IPS-11a (cell line): ENCODE data around the gene ZNF227.
"Not testable (repeated sequence)": the region's sequence is repeated elsewhere in the genome, so short reads cannot be mapped to it uniquely, and the experiment has no call there.

Source experiments
- H3K4me3 ChIP-seq: one replicate; pipeline ENCODE4 v1.5.1; 2013; ENCODE audit warnings: low read depth, low read length, control low read depth

ZNF227 gene

DNA sequence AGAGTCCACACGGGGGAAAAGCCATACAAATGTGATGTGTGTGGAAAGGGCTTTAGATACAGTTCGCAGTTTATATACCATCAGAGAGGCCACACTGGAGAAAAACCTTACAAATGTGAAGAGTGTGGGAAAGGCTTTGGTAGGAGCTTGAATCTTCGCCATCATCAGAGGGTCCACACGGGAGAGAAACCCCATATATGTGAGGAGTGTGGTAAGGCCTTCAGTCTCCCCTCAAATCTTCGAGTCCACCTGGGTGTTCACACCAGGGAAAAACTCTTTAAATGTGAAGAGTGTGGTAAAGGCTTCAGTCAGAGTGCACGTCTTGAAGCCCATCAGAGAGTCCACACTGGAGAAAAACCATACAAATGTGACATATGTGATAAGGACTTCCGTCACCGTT is 24.1 kb downstream of the ZNF227 start:
- H3K4me3 ChIP-seq, result no peak overlapping the region

DNA sequence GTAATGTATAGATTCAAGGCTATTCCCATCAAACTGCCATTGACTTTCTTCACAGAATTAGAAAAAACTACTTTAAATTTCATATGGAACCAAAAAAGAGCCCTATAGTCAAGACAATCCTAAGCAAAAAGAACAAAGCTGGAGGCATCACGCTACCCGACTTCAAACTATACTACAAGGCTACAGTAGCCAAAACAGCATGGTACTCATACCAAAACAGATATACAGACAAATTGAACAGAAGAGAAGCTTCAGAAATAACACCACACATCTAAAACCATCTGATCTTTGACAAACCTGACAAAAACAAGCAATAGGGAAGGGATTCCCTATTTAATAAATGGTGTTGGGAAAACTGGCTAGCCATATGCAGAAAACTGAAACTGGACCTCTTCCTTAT is 40.0 kb downstream of the ZNF227 start:
- H3K4me3 ChIP-seq, result not testable (repeated sequence)

DNA sequence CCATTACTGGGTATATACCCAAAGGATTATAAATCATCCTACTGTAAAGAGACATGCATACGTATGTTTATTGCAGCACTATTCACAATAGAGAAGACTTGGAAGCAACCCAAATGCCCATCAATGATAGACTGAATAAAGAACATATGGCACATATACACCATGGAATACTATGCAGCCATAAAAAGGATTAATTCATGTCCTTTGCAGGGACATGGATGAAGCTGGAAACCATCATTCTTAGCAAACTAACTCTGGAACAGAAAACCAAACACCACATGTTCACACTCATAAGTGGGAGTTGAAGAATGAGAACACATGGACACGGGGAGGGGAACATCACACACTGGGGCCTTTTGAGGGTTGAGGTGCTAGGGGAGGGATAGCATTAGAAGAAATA is 41.1 kb downstream of the ZNF227 start:
- H3K4me3 ChIP-seq, result not testable (repeated sequence)

DNA sequence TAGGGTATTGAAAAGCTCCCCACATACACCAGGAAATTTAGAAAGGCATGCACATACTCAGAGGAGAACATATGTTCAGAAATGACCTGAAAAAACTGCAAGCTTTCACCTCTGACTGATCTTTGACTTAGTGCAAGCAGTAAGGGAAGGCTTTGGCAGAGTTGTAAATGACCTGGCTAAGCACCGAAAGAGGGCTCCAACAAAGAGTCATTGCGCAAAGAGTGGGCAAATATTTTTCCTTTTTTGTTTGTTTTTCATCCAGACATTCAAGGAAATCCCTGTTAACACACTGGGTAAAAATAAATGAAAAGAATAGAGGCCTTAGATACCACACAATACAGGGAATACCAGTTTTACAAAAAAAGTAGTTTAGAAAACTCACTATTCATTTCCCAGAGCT is 42.2 kb downstream of the ZNF227 start:
- no peak overlapping the region for H3K4me3 ChIP-seq

DNA sequence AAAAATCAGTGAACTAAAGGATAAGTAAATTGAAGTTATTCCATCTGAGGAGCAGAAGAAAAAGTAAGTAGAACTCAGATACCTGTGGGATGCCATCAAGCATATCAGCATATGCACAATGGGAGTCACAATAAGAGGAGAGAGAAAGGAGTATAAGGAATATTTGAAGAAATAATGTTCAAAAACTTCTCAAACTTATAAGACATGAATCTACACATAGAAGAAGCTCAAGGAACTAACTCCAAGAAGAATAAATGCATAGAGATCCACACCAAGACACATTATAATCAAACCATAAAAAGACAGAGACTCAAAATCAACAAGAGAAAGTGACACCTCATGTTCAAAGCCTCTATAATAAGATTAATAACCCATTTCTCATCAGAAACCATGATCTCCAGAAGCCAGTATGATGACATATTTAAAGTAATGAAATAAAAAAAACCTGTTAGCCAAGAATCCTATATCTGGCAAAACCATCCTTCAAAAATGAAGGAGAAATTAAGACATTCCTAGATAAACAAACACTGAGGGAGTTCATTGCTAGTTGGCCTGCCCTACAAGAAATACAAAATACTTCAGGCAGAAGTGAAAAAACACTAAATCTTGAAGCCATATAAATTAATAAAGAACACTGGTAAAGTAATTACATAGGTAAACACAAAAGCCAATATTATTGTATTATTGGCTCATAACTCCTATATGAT is 43.5 kb downstream of the ZNF227 start:
- H3K4me3 ChIP-seq, result no peak overlapping the region

DNA sequence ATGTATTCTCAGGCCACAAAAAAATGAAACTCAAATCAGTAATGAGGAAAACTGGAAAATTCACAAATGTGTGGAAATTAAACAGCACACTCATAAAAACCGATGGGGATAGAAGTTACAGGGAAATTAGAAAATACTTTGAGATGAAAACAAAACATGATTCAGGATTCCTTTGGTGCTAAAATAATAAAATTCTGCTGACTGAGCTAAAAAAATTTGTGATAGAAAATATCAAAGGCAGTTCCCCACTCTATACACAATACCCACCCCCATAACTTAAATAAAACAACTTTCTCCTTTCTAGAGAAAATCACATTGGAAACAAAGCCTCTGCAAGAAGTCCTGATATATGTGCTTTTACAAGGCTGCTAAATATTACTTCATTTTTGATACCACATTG is 45.8 kb downstream of the ZNF227 start:
- no peak overlapping the region for H3K4me3 ChIP-seq

DNA sequence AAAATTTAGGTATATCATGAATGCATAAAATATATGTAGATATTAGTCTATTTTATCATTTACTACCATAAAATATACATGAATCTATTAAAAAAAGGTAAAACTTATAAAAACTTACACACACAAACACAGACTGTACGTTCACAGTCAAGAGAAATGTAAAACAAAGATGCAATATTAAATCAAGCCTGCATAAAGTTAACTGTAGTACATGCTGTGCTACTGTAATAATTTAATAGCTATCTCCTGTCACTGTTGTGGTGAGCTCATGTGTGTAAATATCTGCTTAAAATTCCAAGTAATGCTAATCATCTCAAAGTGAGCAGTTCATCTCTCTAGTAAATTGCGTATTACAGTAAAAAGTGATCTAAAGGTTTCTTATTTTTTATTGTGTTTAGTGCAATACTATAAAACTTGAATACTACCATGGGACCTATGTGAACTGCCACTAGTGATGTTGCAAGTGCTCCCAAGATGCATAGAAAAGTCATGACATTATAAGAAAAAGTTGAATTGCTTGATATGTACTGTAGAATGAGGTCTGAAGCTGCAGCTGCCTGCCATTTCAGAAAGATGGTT is 46.6 kb downstream of the ZNF227 start:
- H3K4me3 ChIP-seq, result no peak overlapping the region

DNA sequence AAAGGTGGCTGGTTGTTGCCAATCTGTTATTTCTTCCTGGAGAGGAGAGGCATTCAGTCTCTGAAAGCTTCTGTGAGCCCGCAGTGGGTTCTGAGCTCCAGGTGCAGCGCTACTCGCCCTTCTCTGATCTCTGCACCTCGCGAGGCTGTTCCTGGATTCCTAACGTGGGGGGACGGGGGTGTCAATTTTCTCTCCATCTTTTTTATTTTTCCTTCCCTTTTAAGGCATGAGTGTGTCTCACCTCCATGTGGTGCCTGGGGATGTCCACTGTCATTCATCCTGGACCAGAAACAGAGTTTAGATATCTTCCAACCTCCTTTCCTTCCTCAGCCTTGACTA is 48.0 kb downstream of the ZNF227 start:
- peak overlapping the region; percentile 69 for H3K4me3 ChIP-seq

DNA sequence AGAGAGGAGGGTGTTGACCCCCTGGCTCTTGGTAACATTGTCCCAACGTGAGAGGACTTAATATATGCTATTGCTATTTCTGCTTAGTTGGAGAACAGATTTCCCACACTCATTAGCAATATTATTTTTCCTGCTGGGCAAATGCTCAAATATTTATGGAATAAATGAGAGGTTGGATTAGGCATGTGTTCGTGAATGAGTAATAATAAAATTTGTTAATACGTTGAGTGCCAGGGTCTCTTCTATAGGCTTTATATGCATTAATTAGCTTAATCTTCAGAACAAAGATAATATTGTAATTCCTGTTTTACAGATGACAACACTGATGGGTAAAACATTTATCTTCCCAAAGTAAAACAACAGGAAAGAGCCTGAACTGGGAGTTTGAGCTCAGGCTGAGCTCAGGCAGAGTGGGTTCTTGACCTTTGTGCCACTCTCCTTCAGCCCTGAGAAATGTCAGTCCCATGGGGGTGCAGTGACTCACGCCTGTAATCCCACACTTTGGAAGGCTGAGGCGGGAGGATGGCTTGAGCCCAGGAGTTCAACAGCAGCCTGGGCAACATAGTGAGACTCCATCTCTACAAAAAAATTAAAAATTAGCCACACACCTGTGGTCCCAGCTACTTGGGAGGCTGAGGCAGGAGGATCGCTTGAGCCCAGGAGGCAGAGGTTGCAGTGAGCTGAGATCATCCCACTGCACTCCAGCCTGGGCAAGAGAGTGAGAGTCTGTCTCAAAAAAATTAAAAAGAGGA is 48.5 kb downstream of the ZNF227 start:
- H3K4me3 ChIP-seq, result peak overlapping the region; percentile 69

DNA sequence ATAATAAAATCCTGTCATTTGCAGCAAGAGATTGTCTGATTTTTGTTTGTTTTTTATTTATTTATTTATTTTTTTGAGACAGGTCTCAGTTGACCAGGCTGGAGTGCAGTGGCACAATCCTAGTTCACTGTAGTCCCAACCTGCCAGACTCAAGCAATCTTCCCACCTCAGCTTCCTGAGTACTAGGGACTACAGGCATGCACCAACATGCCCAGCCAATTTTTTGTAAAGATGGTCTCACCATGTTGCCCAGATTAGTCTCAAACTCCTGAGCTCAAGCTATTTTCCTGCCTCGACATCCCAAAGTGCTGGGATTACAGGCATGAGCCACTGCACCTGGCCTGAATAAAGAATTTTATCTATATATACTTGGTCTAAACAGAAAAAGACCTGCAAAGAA is 65.0 kb downstream of the ZNF227 start:
- H3K4me3 ChIP-seq, result no peak overlapping the region

DNA sequence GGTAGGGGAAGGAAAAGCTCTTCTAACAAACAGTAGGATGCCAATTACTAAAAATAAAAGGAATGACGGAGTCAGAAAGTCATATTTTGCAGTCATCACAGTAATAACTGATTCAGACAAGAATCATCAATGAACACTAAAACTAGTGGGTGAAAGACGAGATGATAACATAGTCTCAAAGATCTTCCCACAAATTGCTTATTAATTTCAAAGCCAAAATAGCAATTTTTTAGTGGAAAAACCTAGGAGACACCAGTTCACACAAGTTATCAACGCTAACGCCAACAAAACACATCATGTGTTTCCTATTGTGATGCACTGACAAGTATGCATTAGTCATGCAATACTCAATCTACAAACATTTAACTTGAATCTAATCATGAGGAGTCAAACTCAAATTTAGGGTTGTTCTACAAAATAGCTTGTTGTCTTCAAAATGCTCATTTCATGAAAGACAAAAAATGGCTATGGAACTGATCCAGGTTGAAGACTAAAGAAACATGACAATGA is 65.9 kb downstream of the ZNF227 start:
- no peak overlapping the region for H3K4me3 ChIP-seq

DNA sequence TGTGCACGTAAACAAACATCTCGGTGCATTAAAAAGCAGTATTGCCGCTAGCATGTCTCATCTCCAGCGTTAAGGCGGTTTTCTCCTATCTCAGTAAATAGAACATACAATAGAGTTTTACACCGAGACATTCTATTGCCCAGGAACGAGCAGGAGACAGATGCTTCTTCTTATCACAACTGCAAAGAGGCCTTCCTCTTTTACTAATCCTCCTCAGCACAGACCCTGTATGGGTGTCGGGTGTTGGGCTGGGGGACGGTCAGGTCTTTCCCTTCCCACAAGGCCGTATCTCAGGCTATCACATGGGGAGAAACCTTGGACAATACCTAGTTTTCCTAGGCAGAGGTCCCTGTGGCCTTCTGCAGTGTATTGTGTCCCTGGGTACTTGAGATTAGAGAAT is 68.6 kb downstream of the ZNF227 start:
- no peak overlapping the region for H3K4me3 ChIP-seq

DNA sequence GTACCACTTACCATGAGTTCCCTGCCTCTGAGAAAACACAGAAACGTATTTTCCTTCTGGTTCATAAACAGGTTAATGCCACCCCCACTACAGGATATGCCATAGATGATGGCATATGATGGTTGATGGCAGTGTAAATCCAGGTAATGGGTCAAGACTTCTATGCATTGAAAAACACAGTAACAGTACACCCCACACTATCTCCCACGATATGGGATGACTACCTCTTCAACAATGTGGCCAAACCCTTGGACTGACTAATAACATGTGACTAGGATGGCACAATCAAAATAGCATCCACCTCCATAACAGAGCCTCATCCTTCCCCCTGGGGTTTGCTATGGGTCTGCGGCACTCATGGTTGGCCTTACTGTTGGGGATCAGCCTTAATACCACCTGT is 70.5 kb downstream of the ZNF227 start:
- no peak overlapping the region for H3K4me3 ChIP-seq

DNA sequence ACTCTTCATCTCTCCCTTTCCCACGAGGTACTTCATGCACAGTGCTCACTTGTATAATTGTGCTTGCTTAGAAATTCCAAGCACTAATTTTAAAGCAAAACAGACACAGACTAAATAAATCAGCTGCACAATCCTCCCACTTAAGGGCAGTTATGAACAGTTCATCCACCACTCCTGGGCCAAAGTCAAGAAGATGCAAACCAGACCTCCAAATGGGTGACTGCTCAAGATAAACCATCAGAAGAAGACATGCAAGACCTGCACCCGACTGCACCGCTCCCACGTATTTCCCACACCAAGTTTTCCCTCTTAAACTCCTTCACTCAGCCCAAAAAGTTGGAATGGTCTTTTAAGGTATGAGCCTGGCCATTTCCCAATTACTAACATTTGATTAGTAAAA is 72.6 kb downstream of the ZNF227 start:
- H3K4me3 ChIP-seq, result no peak overlapping the region
